A673 (cell line): ENCODE data around the gene UNC79.

Source experiments
- EZH2 ChIP-seq: fragments of 200-600 bp; sonication (generic); IDR thresholded peaks from 2 replicates; pipeline ENCODE4 v1.6.1; 2017; ENCODE audit warnings: borderline replicate concordance, low read depth, mild to moderate bottlenecking, mixed read lengths, antibody characterized with exemption, low read length; ENCODE audit not compliant: poor library complexity, severe bottlenecking
- TF ChIP-seq, protein P1 (sequence below): fragments of 300-800, 200-600 bp; sonication (generic); conservative IDR thresholded peaks from 2 replicates; pipeline ENCODE4 v1.5.1; 2017; ENCODE audit warnings: low read depth, mild to moderate bottlenecking, antibody characterized with exemption, low read length, moderate library complexity, mixed read lengths

GRCh38 chr14:93579178-93579577, 148.4 kb downstream of the UNC79 start:
- TF ChIP-seq, protein P1, sequence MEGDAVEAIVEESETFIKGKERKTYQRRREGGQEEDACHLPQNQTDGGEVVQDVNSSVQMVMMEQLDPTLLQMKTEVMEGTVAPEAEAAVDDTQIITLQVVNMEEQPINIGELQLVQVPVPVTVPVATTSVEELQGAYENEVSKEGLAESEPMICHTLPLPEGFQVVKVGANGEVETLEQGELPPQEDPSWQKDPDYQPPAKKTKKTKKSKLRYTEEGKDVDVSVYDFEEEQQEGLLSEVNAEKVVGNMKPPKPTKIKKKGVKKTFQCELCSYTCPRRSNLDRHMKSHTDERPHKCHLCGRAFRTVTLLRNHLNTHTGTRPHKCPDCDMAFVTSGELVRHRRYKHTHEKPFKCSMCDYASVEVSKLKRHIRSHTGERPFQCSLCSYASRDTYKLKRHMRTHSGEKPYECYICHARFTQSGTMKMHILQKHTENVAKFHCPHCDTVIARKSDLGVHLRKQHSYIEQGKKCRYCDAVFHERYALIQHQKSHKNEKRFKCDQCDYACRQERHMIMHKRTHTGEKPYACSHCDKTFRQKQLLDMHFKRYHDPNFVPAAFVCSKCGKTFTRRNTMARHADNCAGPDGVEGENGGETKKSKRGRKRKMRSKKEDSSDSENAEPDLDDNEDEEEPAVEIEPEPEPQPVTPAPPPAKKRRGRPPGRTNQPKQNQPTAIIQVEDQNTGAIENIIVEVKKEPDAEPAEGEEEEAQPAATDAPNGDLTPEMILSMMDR: no peak
- TF ChIP-seq EZH2: no peak
